GM12874 (cell line): ENCODE measurements around the gene KLB.

Experiments used
- TF ChIP-seq, protein P1 (sequence below): IDR thresholded peaks from 2 replicates; pipeline ENCODE4 v1.5.1; 2011; ENCODE audit warnings: low read depth, mild to moderate bottlenecking, control low read depth, low read length, moderate library complexity; ENCODE audit not compliant: insufficient read depth

The KLB gene

GRCh38 chr4:39435659-39436563 is 29.2 kb downstream of the KLB start:
- TF ChIP-seq, protein P1, sequence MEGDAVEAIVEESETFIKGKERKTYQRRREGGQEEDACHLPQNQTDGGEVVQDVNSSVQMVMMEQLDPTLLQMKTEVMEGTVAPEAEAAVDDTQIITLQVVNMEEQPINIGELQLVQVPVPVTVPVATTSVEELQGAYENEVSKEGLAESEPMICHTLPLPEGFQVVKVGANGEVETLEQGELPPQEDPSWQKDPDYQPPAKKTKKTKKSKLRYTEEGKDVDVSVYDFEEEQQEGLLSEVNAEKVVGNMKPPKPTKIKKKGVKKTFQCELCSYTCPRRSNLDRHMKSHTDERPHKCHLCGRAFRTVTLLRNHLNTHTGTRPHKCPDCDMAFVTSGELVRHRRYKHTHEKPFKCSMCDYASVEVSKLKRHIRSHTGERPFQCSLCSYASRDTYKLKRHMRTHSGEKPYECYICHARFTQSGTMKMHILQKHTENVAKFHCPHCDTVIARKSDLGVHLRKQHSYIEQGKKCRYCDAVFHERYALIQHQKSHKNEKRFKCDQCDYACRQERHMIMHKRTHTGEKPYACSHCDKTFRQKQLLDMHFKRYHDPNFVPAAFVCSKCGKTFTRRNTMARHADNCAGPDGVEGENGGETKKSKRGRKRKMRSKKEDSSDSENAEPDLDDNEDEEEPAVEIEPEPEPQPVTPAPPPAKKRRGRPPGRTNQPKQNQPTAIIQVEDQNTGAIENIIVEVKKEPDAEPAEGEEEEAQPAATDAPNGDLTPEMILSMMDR, result peak; percentile 8; the same call in 1 of the 2 replicates

DNA sequence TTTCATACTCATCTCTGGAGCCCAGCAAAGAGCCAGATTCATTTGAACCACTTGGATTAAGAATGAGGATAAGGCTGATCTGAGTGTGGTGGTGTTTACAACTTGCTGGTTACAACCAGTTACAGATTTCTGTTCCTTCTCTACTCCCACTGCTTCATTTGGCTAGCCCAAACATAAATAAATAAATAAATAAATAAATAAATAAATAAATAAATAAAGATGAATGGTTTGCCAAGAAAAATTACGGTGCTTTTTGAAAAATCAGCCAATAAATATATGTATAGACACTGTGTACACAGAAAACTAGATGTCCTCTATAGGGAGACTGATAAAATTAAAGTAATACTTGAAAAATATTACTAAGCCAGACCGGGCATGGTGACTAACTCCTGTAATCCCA is 34.9 kb downstream of the KLB start:
- TF ChIP-seq, protein P1, result no peak

DNA sequence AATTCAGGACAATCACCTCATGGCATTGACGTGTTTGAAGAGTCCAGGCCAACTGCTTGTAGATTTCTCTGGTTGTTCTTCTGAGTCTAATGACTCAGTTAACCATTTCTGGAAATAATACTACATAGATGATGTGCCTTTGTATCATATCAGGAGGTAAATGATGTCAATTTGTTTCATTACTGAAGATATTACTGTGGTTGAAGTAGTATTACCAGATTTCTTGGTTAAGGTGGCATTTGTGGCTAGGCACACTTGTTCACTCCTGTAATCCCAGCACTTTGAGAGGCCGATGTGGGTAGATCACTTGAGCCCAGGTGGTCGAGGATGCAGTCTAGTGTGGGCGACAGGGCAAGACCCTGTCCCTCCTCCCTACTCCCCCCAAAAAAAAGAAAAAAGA is 36.3 kb downstream of the KLB start:
- TF ChIP-seq, protein P1, result no peak

DNA sequence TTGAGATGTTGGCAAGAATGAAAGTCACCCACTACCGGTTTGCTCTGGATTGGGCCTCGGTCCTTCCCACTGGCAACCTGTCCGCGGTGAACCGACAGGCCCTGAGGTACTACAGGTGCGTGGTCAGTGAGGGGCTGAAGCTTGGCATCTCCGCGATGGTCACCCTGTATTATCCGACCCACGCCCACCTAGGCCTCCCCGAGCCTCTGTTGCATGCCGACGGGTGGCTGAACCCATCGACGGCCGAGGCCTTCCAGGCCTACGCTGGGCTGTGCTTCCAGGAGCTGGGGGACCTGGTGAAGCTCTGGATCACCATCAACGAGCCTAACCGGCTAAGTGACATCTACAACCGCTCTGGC is 39.7 kb downstream of the KLB start:
- TF ChIP-seq, protein P1, result no peak

DNA sequence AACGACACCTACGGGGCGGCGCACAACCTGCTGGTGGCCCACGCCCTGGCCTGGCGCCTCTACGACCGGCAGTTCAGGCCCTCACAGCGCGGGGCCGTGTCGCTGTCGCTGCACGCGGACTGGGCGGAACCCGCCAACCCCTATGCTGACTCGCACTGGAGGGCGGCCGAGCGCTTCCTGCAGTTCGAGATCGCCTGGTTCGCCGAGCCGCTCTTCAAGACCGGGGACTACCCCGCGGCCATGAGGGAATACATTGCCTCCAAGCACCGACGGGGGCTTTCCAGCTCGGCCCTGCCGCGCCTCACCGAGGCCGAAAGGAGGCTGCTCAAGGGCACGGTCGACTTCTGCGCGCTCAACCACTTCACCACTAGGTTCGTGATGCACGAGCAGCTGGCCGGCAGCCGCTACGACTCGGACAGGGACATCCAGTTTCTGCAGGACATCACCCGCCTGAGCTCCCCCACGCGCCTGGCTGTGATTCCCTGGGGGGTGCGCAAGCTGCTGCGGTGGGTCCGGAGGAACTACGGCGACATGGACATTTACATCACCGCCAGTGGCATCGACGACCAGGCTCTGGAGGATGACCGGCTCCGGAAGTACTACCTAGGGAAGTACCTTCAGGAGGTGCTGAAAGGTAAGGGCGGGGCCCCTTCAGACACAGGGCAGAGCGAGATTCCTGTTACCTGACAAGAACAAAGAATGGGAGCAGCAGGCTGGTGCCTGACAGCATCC is 40.3 kb downstream of the KLB start:
- TF ChIP-seq, protein P1, result peak; percentile 51

GRCh38 chr4:39450618-39451017 is 43.9 kb downstream of the KLB start:
- TF ChIP-seq, protein P1, result no peak

DNA sequence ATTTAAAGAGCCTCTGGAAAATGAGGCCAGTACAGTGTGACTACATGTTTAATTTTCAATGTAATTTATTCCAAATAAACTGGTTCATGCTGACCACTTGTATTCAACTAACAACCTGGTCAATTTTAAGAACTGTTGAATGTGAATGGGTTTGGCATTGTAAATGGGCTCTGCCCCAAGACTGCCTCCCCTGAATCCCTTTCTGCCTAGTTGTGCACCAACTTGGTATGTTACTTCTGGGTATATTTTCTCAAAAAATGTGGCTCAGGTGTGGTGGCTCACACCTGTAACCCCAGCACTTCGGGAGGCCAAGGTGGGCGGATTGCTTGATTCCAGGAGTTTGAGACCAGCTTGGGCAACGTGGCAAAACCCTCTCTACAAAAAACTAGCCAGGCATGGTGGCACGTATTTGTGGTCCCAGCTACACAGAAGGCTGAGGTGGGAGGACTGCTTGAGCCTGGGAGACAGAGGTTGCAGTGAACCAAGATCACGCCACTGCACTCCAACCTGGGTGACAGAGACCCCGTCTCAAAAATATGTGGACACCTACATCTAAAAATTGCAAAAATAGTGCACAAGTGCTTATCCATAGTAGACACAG is 44.8 kb downstream of the KLB start:
- TF ChIP-seq, protein P1, result no peak
